Measurements from ENCODE around the gene EYA4.

DNA sequence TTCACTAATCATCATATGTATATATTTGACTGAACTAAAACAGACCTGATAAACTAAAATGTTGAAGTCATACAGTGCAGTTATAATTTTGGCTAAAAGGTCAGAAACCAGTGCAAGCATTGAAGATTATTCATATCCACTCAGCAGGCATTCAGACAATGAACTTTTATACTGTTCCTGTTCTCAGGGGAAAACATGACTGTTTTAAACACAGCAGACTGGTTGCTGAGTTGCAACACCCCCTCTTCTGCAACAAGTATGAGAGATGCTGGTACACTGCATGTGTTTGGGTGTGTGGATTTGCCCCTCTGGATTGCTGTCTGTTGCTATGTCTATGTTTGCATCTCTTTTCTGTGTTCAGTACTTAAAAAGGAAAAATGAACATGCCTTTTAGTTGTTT lies 206.8 kb downstream of the EYA4 start:
- TF ChIP-seq CTCF (IDR thresholded peaks at IDR 0.05) (no peak), POLR2A (IDR thresholded peaks at IDR 0.05) (no peak)
